ENCODE data around the gene E2F2.
"Not testable (repeated sequence)": the region's sequence is repeated elsewhere in the genome, so short reads cannot be mapped to it uniquely, and the experiment has no call there.

The E2F2 gene

DNA sequence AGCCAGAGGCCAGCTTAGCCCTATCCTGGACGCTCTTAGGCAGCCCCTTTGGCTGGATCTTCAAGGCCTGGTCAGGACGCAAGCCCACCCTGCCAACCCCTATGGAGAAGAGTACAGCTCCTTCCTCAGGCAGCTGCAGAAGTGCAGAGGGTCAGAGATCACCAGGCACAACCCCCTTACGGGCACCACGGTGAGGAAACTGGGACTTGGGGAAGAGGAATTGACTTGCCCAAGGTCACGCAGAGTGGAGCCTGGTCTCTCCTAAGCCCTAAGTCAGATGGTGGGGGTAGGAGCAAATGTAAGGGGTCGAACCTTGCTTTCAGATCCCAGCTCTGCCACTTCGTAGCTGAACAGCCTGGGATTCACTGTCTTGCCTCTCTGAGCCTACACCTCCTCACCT, 3.7 kb downstream of the E2F2 start:
- DNase-seq (ENCODE audit: extremely low spot score, insufficient read length, low read depth) (no peak), FAIRE-seq (no peak)

DNA sequence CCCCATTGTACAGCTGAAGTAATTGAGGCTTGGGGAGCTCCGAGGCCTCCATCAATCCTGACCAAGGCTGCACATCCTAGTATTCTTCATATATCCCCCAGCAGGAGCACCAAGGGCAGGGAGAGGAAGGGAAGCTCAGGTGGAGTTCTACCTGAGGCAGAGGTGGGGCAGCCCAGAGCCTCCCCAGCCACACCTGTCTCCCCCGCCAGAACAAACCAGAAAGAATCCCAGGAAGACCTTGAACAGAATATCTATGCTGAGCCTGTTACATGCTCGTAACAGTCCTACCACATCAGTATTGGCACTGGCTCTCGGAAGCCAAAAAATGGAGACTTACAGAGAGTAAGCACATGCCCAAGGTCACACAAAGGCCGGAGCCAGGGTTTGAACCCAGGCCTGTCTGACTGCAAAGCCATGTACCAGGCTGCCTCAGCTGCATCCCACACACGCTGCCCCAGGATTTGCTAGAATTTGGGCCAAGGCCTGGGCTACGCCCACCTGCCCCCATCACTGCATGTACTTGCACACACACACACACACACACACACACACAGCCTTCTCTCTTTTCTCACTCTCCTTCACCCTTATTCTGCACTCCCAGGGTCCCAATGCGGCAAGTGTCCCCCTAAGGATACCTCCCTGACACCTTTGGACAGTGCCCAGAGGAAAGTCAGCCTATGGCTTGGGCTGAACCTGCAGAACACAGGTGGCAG, 4.5 kb downstream of the E2F2 start:
- DNase-seq (ENCODE audit: extremely low spot score, insufficient read length, low read depth) (no peak), FAIRE-seq (no peak)

DNA sequence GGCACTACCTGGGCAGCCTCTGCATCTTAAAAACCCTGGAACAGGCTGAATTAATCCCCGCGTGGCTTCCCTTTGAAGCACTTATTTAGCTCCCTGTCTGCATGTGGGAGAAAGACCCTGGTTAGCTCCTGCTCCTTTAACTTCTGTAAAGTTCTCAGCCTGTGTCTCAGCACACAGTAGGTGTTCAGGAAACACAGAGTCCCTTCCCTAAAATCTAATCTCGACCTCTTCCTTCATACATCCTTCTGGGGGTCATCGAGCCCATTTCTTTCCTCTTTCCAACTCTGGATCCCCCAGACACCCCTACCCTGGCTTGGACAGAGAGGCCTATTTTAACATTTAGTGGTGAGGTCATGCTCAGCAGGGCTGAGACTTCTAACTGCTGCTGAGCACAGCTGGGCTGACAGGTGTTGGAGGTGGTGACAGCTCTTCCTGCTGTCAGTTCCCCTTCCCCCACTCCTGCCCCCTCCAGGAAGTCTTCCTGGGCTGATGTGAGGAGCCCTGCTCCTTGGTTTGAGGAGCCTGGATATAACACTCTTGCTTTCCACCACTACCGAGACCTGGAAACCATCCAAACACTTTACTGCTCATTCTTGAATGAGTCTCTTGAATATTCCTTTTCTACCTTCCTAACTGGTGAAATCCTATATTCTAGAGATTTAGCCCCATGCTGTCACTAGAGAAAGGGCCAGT, 5.3 kb downstream of the E2F2 start:
- FAIRE-seq: peak; percentile 82

DNA sequence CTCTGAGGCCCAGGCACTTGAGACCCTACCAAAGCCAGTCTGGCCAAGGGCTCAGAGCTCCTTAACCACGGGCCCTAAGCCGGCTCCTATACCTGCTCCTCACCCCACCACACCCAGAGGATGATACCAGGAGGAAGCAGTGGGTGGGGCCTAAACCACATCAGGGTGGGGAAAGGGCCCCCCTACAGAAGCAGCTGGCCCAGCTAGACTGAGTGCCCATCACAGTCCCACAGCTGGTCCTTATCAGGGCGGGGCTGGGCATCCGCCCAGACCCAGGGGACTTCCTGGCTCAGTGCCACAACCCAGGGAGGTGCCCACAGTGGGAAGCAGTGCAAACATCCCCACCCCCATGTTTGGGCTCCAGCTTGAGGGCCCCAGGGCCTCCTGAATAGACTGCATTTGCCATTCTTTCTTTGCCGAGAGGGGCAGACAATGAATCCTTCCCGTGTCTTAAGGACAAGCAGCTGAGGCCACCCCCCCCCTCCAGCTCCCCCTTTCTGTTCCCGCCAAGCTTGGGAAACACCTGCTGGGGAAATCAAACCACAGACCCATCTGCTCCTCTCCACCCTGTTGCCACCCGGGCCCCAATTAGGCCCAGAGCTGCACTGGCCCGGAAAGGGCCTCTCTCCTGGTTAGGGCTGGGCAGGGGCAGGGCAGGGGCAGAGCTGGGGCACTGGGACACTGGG, 6.2 kb downstream of the E2F2 start:
- FAIRE-seq: peak; percentile 65
- no peak for DNase-seq (ENCODE audit: extremely low spot score, insufficient read length, low read depth)

More for the DNA sequence above, 5.3 kb downstream of the E2F2 start:
- DNase-seq (ENCODE audit: extremely low spot score, insufficient read length, low read depth): no peak

DNA sequence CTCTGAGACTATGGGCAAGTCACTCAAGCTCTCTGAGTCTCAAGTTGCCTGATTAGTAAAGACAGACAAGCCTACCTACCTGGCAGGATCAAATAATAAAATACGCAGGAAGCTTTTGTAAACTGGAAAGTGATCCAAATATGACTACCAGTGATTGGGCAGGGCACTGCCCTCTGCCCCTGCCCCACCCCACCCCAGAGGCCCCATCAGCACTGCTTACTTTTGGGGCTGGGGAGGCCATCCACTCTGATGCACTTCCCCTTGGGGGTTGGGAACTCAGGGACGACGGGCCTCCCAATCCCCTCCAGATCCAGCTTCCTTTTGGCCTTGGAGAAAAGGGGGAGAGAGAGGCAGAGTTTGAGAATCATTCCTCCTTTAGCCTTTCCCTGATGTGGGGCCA, 6.9 kb downstream of the E2F2 start:
- FAIRE-seq (no peak), DNase-seq (ENCODE audit: extremely low spot score, insufficient read length, low read depth) (no peak)

DNA sequence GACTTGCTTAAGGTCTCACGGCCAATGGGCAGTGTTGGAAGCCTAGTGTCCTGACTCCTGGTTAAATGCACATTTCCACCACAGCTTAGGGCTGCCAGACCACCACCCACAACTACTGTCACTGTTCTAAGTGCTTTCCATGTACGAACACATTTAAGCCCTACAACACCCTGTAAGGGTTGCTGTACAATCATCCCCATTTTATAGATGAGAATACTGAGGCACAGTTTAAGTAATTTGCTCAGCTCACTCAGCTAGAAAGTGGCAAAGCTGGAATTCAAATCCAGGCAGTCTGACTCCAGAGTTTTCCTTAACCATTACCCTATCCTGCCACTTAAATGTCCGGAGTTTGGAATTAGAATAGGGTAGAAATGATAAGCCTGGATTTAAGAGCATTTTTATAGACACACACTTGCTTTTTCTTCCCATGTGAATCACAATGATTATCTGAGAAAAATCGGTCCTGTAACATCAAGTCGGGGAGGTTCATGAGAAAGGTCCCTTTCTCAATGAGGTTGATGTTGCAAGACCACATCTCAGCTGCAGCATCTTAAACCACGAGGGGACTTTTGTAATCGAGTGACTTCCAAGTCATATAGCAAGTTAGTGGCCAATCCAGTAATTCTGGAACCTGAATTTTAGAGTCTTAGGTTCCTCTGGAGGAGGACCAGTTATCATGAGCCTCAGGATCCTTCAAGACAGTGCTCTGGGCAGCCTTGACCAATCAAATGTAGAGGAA, 8.6 kb downstream of the E2F2 start:
- no peak for DNase-seq (ENCODE audit: extremely low spot score, insufficient read length, low read depth)

DNA sequence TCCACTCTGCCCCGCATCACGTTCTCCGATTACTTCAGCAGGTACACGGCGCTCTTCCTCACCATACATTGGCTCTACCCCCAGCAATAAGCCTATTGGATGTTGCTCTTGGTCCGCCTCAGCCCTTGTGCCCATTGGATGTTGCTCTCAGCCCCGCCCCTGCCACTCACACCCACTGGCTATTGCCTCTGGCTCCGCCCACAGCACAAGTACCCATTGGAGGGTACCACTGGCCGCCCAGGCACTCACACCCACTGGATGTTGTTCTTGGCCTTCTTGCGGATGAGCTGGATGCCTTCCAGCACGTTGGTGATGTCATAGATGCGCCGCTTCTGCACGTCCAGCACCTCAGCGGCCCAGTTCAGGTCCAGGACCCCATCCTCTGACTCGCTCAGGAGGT, 9.4 kb downstream of the E2F2 start:
- DNase-seq (ENCODE audit: extremely low spot score, insufficient read length, low read depth) (no peak), FAIRE-seq (no peak)

More for the DNA sequence above, 8.6 kb downstream of the E2F2 start:
- FAIRE-seq: no peak

DNA sequence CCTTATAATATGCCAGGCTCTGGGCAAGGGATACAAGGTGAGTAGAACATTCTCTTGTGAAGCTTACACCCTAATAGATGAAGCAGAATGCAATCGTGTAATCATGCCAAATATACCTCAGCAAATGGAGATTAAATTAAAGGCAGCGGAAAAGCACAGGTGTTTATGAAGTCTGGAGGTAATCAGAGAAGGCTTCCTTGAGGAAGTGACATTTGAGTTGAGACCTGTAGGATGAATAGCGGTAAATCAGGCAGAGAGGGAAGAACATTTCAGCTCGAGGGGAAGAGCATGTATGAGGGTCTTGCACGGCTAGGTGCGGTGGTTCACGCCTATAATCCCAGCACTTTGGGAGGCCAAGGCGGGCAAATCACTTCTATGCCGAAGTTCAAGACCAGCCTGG, 13.5 kb downstream of the E2F2 start:
- FAIRE-seq (no peak), DNase-seq (ENCODE audit: extremely low spot score, insufficient read length, low read depth) (no peak)

DNA sequence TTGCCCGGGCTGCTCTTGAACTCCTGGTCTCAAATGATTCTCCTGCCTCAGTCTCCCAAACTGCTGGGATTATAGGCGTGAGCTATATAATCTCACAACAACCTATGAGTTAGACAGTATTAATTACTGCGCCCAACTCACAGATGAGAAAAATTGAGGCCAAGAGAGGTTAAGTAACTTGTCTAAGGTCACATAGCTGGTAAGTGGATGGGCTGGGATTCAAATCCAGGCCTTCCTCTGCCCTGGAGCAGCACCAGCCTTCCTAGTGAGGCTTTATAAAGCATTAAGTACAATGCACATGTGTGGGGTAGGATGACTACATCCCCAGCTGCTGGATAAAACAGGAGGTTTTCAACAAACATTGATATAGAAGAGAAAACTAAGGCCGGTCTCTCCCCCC, 15.1 kb downstream of the E2F2 start:
- FAIRE-seq (no peak), DNase-seq (ENCODE audit: extremely low spot score, insufficient read length, low read depth) (no peak)

DNA sequence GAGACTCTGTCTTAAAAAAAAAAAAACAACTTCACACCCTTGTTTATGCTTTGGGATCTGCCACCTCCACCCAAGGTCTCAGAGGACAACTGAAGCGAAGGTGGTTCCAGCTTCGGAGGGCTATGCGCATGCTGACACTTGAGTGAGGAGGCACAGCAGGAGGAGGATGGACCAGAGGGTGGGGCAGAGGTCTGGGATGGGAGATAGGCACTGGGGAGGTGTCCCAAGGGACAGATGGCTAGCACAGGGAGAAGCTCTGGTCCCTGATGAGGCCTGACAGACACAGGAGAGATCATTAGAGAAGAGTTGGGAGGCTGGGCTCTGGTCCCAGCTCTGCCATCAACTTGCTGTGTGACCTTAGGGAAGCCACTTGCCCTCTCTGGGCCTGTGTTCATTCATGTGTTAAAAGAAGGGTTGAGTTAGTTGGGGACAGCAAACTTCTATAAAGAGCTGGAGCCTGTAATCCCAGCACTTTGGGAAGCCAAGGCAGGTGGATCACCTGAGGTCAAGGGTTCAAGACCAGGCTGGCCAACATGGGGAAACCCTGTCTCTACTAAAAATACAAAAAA, 16.8 kb downstream of the E2F2 start:
- DNase-seq (ENCODE audit: extremely low spot score, insufficient read length, low read depth) (no peak), FAIRE-seq (no peak)

DNA sequence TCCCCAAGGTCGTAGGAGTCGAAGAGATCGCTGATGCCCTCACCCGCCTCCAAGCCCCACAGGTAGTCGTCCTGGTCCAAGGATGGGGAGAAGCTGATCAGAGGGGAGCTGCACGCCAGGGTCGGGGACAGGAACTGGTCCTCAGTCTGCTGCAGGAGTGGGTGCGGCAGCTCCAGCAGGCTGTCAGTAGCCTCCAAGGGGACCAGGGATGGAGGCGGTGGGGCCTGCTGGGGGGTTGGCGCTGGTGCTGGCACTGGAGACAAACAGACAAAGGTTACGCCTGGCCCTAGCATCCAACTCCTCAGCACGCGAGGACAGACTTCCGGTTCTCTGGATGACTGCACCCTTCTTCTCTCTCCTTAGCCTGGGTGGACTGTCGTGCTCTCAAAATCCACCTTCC, 21.1 kb downstream of the E2F2 start:
- no peak for FAIRE-seq
- DNase-seq (ENCODE audit: extremely low spot score, insufficient read length, low read depth): no peak

DNA sequence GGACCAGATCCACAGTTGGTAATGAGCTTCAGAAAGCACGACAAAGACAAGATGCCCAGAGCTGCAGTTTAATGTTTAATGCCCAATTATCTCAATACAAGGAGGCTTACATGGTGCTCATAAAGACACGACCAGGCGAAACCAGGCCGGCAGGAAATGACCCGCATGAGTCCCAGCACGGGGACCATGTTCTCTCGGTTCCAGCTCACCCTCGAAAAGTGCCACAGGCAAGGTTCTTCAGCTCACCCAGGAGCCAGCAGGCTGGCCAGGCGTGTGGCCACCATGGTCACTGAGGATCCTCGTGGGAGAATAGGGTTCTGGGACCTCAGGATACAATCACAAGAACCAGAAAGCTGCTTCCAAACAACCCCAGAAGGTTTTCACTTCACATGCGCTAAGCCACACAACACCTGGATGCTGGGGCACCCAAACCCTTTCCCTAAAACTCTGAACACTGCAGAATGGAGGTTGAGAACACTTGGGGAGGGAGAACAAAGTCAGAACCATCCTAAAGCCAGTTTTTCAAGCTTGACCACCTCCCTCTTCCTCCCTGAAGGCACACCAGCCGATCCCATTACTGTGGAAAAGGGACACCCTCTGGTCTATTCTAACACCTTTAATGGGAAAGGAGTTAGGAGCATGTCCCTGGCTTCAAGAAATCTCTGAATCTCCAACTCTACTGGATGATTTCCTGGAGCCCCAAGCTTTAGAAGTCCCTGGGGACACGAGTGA, 24.5 kb downstream of the E2F2 start:
- no peak for FAIRE-seq
- DNase-seq (ENCODE audit: extremely low spot score, insufficient read length, low read depth): no peak

DNA sequence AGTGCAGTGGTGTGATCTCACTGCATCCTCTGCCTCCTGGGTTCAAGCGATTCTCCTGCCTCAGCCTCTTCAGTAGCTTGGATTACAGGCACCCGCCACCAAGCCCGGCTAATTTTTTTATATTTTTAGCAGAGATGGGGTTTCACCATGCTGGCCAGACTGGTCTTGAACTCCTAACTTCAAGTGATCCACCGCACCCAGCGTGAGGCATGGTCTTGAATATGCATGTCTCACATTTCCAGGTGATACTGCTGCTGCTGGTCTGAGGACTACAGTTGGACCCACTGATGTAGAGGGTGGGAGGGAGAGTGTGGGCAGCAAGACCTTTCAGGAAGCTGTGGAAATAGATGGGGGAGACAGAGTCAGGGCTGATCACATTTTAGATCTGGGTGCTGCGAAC, 25.2 kb downstream of the E2F2 start:
- FAIRE-seq: no peak
- DNase-seq (ENCODE audit: extremely low spot score, insufficient read length, low read depth): no peak

DNA sequence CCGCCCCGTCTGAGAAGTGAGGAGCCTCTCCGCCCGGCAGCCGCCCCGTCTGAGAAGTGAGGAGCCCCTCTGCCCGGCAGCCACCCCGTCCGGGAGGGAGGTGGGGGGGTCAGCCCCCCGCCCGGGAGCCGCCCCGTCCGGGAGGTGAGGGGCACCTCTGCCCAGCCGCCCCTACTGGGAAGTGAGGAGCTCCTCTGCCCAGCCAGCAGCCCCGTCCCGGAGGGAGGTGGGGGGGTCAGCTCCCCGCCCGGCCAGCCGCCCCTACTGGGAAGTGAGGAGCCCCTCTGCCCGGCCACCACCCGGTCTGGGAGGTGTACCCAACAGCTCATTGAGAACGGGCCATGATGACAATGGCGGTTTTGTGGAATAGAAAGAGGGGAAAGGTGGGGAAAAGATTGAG, 26.9 kb downstream of the E2F2 start:
- not testable (repeated sequence) for DNase-seq (ENCODE audit: extremely low spot score, insufficient read length, low read depth); FAIRE-seq

DNA sequence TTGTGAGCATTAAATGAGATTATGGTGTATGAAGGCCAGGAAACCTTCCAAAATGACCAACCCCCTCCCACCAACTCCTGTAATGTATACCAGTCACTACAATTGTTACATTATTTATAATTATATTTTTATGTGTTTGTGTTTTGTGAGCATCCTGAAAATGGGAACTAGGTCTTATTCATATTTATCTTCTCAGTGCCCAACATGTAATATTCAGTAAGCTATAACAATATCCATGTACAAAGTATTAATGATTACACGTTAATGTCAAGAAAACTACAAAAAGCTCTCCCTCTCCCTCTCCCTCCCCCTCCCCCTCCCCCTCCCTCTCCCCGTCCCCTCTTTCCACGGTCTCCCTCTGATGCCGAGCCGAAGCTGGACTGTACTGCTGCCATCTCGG, 28.1 kb downstream of the E2F2 start:
- FAIRE-seq (no peak), DNase-seq (ENCODE audit: extremely low spot score, insufficient read length, low read depth) (no peak)

DNA sequence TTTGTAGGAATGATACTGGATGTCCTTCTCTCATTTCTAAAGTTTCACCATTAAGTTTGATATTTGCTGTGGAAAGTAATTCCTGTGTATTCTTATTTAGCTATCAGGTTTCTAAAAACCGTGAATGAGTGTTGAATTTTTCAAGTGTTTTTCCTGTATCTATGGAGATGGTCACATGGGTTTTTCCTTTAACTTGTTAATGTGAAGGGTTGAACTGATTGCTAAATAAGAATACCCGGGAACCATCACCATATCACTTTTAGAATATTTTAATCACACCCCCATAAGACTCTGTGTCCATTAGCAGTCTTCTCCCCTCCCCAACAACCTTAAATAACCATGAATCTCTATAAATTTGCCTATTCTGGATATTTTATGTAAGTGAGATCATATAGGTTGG, 30.6 kb downstream of the E2F2 start:
- DNase-seq (ENCODE audit: extremely low spot score, insufficient read length, low read depth) (no peak), FAIRE-seq (no peak)

DNA sequence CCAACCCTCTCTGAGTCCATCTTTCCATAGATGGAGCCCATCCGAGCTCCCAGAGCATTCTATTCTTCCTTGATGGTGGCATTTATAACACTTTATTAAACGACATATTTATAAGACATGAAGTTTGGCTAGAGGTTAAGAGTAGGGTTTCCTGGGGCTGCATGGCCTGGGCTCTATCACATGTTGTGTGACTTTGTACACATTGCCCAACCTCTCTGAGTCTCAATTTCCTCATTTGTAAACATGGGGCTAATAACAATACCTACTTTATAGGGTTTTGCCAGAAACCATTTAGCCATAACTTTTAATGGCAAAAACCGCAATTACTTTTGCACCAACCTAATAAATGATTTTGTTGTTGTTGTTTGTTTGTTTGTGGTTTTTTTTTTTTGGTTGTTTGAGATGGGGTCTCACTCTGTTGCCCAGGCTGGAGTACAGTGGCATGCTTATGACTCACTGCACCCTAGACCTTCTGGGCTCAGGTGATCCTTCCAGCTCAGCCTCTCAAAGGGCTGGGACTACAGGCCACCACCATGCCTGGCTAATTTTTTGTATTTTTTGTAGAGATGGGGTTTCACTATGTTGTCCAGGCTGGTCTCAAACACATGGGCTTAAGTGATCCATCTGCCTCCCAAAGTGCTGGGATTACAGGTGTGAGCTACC, 33.1 kb downstream of the E2F2 start:
- no peak for FAIRE-seq
- no peak for DNase-seq (ENCODE audit: extremely low spot score, insufficient read length, low read depth)

DNA sequence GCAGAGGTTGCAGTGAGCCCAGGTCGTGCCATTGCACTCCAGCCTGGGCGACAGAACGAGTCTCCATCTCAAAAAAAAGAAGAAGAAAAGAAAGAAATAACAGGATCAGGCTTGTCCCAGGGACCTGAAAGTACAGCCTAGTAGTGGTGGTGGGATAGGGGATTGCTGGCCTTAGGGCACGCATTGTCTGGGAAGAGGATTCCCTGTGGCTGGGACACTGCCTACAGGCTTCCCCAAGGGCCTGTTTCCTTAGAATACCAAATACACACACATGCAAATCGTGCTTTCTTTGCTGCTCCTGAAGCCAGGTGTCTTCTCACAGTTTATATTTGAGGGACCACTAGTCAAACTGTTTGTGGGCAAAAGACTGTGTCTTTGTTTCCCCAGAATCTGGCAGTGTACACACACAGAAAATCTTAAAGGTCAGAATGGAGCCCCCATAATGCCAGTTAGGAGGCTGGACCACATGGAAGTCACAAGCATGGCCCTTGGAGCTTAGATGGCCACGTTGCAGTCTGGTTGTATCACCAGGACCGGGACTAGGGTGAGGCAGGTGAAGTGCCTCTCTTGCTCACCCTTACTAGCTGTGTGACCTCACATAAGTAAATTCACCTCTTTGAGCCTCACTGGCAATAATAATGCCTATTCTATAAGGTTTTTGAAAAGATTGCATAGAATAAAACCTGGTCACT, 34.4 kb downstream of the E2F2 start:
- DNase-seq (ENCODE audit: extremely low spot score, insufficient read length, low read depth): no peak
- no peak for FAIRE-seq

DNA sequence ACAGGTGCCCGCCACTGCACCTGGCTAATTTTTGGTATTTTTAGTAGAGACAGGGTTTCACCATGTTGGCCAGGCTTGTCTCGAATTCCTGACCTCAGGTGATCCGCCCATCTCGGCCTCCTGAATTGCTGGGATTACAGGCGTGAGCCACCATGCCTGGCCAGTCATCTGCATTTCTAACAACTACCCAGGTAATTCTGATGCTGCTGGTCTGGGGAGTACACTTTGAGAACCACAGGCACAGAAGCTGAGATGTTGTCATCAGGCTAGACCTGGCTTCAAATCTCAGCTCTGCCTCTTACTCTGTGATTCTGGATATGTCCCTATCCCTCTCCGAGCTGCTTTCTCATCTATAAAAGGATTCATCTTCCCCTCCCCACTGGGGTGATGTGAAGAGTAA, 36.2 kb downstream of the E2F2 start:
- DNase-seq (ENCODE audit: extremely low spot score, insufficient read length, low read depth); FAIRE-seq: not testable (repeated sequence)

Data from GM18507 (cell line).